Right lobe of liver (tissue), 4 donors: Measurements from ENCODE around the gene TMEM72.

Experiments used
- CTCF ChIP-seq, 4 donors: fragments of 200-600 bp in 3 of 4; fragments of 450-650 bp in 1 of 4; IDR thresholded peaks; one replicate each; pipeline versions ENCODE4 v1.5.1 to v1.8.0; 2016 to 2022; ENCODE audit warnings: antibody characterized with exemption in 4 of 4, mild to moderate bottlenecking in 2 of 4
- POLR2A ChIP-seq: fragments of 450-650 bp; IDR thresholded peaks from one replicate; pipeline ENCODE4 v1.6.1; 2017; ENCODE audit warnings: antibody characterized with exemption, mild to moderate bottlenecking
- donor health status: DM: no; HTN: no; CAD: no.
- donor health status: DM: no; HTN: no; CAD: no.
- donor health status: DM: no; HTN: yes; CAD: no.

GRCh38 chr10:44975431-44976331, 64.5 kb downstream of the TMEM72 start:
- no peak for TF ChIP-seq CTCF (IDR thresholded peaks at IDR 0.05)
- no peak for TF ChIP-seq POLR2A
